GM19372 (cell line): ENCODE measurements around the gene SNAP25.

Experiments used
- ATAC-seq: cut with Tn5 transposase; IDR thresholded peaks from one replicate; pipeline ENCODE4 v1.9.1; 2021; ENCODE audit warnings: mild to moderate bottlenecking, low read depth, moderate library complexity; ENCODE audit not compliant: unreplicated experiment

The SNAP25 gene

DNA sequence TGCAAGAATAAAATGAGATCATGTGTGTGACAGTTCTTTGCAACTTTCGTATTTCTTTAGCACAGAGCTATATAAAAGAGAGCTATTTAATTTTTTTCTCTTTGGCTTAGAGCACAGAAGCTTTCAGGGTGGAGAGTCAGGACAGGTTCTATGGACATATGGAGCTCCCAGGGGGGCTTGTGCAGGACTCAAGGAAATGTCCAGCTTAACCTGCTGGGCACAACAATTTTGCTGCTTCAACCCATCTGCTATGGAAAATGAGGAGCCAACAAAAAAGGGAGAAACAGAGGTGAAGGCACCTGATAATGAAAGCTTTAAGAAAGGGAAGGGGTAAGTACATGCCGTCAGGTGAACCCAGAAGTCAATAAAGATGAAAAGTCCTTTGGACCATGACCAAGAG, 5.1 kb upstream of the SNAP25 start:
- no peak for ATAC-seq

DNA sequence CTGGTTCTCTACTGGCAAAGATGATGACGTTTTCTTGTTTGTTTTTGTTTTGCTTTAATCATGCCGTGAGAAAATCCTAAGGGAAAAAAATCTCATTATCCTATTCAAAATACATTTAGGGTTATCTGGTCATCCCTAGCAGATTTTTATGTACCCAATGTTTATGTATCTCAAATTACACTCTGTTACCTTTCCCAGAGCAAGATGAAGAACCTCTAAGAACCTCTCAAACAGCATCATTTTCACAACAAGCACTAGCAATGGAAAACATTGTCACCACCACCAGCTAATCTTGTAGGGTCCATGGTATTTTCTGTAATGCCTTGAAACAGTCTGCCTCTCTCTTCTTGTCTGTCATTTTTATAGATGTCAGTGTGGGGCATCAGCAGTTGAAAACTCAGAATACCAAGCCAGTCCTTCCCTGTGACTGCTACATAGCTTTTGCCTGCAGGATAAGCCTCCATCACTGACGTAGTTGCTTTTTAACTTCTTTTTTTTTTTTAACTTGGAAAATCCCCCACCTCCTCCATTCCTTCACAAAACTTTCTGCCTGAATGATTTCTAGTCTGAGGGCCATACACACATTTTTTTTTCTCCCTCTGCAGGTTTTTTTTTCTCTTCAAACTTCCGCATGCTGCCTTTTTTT, 2.4 kb upstream of the SNAP25 start:
- no peak for ATAC-seq

DNA sequence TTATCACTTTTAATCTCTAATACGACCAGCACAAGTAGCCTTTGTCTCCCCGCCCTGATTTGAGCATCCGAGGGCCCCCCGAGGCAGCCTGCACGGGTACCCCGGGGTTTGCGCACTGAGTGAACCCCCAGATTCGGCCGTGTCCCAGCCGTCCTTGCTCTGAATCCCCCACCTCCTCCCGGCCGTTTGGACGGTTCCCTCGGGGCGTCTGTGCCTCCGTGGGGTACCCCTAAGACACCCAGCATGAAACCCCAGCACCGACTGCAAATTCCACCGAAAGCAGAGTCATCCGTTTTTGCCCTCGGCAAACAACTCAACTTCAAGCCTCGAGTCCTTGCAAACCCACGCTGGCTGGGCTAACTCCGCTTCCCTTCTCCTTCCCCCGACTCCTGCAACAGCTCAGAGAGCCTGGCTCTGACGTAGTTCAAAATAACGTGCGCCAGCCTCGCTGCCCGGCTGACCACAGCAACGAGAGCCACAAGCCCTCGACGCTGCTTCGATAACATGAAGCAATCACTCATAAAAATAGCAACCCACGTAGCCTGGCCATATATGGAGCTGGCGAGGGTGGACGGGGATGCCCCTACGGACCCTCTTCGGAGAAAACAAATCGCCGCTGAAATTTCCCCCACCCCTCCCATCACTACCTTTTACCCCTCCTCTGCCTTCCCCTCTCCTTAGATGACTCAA, 764 bp upstream of the SNAP25 start:
- ATAC-seq, result no peak

DNA sequence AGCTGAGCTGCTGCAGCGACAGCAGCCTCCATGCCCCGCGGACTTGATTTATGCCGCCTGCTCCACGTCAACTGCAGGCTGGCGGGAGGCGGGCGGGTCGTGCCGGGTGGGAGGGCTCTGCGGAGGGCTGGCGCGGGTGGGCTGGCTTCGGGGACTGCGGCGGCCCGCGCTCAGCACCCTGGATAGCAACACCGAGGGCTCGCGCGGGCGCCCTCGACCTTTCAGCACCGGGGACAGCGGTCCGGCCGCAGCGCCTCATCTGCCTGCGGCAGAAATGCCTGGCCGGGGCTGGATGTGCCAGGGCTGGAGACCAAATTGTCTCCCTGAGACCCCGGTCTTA, 792 bp downstream of the SNAP25 start:
- ATAC-seq, result no peak

DNA sequence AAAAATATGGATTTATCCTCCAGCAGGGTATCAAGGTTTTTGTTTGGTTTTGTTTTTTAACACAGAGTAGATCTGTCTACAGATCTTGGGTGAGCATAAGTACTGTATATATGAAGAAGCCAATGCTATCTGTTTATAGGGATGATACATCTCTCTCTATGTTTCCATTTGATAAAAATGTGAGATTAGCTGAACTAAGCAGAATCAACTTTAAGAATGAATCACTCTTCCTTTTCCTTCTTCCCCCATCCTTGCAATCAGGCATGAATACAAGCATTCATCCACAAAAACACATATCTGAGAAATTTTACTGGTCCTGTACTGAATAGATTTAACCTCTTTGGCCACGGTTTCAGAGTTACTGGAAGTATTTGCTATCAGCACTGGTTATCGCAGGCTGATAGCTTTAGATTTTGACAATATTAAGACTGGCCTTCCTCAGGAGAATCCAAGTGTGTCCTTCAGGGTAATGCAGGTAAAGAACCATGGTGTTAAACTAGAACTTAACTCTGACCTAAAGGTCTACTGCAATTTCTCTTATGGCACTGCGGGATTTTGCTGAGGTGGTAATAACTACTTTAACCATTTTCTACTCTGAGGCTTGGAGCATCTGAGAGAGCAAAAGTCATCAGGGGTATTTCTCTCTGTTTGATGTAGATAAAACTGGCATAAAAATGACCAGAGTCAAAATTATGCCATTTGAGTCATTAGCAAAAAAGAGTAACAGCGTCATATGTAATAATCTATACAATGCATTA, 1.5 kb downstream of the SNAP25 start:
- no peak for ATAC-seq

DNA sequence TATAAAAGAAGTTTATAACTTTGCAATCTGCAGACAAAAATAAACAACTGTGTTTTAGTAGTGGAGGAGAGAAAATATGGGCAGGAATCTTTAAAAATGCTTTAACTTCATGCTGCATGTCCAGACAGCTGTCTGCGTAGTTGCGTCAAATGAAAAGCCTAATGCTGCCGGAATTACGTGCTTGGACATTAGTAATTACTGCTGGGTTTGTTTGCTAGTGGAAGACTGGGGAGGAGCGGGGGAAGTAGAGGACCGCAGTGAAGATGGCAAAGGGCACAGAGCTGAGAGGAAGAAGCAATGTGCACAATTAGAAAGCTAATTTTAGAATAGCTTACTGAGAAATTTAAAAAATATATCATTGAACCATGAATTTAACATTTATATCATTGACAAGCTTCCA, 2.4 kb downstream of the SNAP25 start:
- no peak for ATAC-seq

DNA sequence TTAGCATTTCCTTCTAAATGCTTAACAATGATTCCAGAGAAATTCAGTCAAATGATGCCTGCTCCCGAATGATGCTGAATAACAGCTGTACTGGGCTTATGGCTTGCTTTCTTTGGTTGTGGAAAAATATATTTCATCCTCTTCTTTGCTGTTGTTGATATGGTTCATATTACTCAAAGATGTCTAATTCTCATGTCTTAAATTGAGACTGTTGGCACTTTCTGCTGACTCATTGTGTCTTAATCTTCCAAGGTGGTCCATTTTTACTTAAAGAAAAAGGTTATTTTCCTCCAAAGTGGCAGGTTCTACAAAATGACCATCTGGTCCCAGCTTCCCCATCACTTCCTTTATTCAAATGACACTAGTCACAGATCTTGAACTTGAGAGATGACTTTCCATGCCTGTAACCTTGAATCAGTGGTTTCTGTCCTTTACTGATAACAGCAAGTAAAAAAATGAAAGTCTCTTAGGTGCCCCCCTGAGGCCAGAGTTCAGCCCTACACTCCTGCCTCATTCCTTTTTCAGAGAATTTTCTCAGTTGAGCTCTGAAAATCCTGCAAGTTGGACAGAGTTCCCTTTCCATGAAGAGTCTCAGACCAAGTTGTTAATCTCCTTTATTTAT, 6.9 kb downstream of the SNAP25 start:
- no peak for ATAC-seq

DNA sequence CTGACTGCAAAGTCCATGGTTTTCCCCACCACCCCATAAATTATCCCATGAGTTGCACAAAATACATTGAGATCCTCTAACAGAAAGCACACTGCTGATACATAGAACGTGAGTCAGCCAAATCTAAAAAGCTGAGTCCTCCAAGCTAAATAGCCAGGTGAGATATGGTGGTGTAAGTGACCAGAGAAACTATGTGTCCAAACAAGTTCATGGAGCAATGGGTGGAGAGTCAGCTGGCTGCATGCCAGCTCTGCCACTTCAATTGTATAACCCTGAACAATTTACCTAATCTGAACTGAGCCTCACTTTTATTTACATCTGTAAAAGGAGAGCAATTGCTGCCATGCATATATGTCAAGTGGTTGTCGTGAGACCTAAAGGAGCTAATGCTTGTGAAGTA, 9.7 kb downstream of the SNAP25 start:
- ATAC-seq, result no peak

DNA sequence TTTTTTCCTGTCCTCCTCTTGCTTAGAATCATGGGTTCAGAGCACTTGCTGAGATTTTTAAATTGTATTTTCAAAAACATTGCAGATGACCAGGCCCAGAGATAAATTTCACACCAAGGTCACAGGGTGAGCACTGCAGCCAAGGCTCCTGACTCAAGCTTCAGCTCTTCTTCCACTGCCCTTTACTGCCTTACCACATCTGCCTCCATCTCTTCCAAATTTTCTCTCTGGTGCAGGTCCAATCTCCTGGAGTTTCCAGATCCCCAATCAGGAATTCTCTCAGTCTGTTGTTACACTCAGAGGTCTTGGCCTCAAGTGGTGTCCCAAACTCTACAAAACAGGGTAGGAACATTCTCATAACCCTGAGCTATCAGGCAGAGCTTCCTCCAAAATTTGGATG, 12.7 kb downstream of the SNAP25 start:
- ATAC-seq, result no peak

DNA sequence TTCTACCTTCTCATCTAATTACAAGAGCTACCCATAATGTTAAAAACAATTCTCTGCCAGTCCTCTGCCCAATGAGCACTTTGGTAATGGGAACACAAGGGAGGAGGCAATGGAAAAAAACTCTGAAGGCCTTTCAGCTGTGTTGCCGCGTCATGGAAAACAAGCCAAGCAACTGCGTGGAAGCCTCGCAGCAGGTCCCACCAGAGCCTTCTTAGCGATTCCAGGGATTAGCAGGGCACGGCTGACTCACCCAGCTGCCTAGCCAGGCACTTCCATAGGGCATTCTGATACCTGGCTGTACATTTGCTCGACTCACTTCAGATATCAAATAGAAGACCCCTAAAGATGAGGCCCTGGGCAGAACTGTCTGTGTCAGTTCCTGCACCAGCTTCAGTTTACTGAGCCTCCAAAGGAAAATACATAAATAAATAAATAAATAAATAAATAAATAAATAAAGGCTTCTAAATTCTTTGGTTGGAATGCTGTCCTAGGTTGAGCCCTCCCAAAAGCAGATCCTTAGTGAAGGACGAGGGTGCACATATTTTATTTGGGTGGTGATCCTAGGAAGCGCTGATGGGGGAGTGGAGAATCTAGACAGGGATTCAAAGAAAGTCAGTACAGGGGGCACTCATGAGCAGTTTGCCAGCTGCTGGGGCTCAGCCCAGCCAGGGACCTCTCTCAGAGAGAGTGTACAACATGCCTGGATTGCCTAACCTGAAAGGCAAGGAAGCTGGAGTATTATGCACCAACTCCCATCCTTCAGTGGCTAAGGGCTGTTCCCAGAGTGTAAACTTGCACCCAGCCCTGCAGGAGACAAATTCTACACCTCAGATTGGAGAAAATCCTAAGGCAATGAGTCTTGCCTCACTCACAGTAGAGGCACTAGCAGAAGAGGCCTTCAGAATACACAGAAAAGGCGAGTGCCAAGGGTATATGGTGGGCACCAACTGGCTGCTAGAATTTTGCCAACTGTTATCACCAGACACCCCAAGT, 18.2 kb downstream of the SNAP25 start:
- no peak for ATAC-seq

DNA sequence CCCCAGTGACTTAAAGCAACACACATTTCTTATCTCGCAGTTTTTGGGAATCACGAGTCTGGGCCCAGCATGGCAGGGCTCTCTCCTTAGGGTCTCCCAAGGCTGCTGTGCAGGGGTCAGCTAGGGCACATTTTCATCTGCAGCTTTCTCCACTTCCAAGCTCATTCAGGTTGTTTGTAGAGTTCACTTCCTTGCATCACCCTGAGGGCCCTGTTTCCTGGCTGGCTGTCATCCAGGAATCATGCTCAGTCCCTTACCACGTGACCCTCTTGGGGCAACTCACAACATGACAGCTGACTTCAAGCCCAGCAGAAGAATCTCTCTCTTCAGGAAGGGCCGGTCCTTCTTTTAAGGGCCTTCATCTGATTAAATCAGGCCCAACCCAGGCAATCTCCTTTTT, 21.3 kb downstream of the SNAP25 start:
- ATAC-seq, result no peak

DNA sequence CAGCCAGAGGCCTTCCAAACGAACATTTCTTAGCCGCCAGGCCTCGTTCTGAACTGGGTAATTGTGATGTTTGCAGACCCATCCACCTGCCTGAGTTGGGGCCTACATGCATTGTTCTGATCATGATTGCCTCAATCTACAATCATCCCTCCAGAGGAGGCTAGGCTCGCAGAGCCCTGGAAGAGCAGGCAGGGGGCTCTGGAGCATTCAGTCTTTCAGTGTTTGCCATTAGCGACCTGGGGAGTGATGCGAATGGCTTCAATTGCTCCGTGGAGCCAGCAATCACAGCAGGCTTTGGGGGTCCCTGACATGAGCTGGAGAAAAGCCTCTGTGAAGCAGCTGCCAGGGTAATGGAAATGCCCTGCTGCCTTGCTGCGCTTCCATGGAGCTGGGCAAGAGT, 22.0 kb downstream of the SNAP25 start:
- no peak for ATAC-seq

DNA sequence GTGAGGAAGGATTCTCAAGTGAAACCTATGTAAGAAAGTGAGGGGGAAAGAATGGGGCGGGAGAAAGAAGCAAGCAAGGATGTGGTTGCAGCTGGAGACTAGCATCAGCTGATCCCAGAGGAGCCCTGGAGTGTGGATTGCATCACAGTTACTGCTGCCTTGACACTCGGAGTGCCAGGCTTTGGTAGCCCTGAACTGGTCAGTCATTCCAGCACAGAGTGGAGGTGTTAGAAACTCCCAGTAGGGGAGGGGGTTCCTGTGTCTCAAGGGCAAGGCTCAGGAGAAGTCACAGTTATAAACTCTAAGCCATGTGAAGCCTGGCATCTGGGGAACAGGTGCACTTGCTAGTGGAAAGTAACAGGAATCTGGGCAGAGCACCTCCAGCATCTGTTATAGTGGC, 23.5 kb downstream of the SNAP25 start:
- no peak for ATAC-seq

DNA sequence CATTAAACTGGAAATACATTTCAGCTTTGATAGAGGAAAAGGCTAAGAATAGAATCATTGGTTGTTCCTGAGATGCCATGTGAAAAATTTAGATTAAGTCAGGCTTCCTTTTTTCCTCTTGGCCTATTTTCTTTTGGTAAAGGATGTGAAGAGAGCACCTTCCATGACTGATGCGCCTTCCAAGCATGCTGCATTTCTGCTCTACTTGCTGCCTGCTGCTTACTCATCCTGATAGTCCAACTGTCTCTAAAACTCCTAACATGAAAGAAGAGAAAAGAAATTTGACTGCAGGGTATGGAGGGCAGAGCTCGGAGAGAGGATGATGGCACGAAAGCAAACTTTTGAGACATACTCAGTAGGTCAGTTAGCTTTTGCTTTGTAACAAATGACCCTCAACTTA, 28.8 kb downstream of the SNAP25 start:
- no peak for ATAC-seq

DNA sequence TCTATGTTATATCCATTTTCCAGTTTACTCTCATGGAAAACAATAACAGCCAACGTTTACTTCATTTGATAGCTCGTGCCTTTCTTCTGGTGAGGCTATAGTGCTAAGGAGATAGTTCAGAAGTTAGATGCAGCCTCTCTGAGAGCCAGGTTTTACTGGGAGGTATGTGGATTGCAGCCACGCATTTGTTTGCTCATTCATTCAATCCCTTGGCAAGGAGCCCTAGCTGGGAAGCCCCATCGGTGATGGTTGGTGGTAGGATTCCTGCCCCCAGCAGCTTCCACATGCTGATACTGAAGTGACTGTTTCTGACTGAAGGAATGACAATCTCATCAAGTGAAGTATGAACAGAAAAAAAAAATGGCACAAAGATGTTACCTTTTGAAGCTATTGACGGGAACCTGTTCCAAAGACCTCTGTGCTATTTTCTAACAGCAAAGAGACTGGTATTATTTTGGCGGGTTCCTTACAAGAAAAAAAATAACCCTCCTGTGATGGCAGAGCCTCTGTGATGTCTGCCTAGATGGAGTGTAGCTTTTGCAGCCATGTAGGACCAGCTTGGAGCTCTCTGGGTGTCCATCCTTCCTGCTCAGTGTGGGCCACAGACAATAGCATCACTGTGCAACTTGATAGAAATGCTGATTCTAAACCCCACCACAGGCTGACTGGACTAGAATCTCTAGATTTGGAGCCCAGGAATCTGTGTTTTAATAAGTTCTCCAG, 30.6 kb downstream of the SNAP25 start:
- ATAC-seq, result no peak

DNA sequence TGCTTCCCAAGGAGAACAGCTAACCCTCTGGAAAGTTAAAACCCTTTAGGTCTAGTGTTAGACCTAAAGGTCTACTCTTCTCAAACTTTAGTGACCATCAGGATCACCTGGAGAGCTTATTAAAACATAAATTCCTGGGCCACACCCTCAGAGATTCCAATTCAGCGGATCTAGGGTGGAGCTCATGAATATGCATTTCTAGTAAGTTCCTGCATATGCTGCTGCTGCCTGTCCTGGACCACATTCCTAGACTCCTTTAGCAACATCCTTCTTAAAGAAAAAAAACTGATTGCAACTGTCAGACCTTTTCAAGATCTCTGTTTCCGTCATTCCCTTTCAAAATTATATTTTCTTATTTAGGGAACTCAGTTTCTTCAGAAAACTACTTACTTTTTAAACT, 31.2 kb downstream of the SNAP25 start:
- ATAC-seq, result no peak

DNA sequence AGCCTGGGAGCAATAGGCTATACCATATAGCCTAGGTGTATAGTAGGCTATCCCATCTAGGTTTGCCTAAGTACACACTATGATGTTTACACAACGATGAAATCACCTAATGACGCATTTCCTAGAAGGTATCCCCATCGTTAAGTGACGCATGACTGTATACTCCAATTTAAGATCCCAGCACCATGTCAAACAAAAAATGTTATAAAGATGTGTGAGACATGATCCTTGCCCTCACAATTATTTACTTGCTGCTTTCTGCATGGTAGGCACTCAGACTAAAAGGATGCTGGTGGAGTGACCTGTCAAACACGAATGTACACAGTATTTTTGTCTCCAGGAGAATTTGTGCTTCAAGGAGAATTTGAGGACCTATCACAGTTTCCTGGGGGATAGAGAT, 32.3 kb downstream of the SNAP25 start:
- no peak for ATAC-seq

DNA sequence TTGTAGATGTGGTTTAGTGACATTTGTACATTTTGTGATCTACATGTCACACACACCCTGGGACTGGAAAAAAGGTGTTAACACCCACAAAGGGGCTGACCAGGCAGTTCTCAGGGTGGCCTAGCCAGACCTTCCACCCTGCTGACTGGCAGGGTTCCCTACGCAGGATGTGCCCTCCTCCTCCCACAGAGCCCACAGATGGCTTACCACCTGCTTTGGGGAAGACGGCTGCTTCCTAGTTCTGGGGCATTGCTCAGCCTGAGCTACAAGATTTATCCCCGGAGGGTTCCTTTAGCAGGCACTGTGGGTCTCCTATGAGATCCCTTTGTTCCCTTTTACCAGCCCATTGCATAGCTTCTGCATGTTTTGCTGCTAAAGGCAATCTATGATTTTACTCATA, 35.1 kb downstream of the SNAP25 start:
- ATAC-seq, result no peak

DNA sequence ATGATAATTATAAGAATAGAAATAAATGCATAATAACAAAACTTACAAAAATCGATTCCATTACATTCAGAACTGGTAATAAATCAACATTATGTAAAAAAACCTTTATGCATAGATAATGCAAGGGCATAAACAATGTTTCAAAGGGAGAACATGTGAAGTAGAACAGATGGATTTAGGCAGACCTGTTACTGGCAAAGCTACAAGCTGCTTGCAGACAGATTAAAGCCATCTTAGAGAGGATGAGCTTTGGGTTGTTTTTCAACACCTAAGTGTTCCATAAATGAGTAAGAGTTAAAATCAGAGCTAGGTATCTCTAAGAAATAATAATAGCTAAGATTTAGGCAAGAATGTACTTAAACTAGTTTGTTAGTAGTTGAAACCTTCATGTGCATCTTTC, 37.2 kb downstream of the SNAP25 start:
- no peak for ATAC-seq

DNA sequence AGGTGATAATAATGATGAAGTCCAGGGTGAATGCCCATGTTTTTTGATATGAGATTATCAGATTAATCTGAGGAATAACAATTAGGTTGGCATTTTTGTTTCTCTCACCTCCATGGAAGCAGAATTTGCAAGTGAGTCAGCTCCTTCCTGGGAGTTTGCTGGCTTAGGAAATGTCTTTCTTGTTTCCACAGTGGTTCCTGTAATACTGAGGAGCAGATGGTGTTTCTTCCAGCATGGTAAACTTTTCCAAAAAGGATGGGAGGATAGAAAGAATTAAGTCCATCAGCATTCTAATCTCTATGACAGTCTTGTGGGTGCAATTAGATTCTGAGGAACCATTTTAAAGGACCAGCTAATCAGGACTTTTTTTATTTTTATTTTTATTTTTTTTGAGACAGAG, 40.5 kb downstream of the SNAP25 start:
- ATAC-seq, result no peak
